ENCODE results near the gene TTLL6. TPM values are rescaled to one million over a fixed set of nuclear protein-coding genes. Genes with fewer than 3 reads are reported as not detected.

TTLL6 gene
- total and polyA plus RNA-seq, 9 of the 15 experiments (the other 6 are each of a cell fraction or from before 2014, with no cell fraction given), result 0.05 TPM; not detected in 8

DNA sequence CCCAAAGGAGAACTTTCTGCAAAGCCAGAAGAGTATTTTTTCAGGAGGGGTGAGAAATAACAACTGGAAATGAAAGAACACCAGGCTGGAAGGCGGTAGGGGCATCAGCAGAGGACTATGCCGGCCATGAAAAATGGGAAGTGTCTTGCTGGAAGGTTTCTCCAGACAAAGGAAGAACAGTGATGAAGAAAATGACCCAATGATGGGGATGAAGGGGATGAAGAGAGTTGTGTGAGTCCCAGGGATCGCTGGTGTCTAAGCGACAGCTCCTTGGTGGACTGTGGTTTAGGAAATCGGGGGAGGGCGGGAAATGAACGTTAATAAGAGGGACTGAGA, 623 bp downstream of the TTLL6 start:
- in situ Hi-C loops (cut with MboI), result loop anchor here (10.0 kb wide), 1 partner anchor 218 kb away; no protein-coding TSS in a partner anchor
- peaks cover 14 to 39% of the 10 kb centered on the region in 2 experiments for H3K27me3 ChIP-seq (ENCODE audit: control insufficient read depth in 2 of 2, insufficient read depth in 2 of 2, low read length in 2 of 2)
- ATAC-seq, result no peak

More for the DNA sequence above, 623 bp downstream of the TTLL6 start:
- no peaks in the 10 kb centered on the region for H3K36me3 ChIP-seq (ENCODE audit: control insufficient read depth, insufficient read depth, low read length)
- H3K4me2 ChIP-seq (ENCODE audit: insufficient read depth, low read length), result peak overlapping the region; percentile 65
- POLR2A ChIA-PET, result interaction anchor here (0.6 to 1.4 kb wide), 4 partner anchors 15 to 860 kb away, joined by 3 to 4 read pairs (median 3); no protein-coding TSS in a partner anchor
- peak overlapping the region in 1 of 2 experiments; percentile 75; a peak in 1 of 4 replicates for H3K9ac ChIP-seq (ENCODE audit: insufficient read depth in 1 of 2, low read depth in 2 of 2, low read length in 2 of 2)
- H3K4me3 ChIP-seq, result peak overlapping the region; percentile 33; the same call in 1 of the 2 replicates
- peaks cover 0 to 11% of the 10 kb centered on the region in 2 experiments; a peak in 3 of 5 replicates for H3K4me1 ChIP-seq (replicated peaks in 1 of 2; ENCODE audit: control insufficient read depth in 2 of 2, insufficient read depth in 2 of 2, low read length in 2 of 2)
- intact Hi-C loops (cut with micrococcal nuclease), result no loop called here
- no peak overlapping the region for H3K27ac ChIP-seq (ENCODE audit: extremely low read depth, low read depth, low read length)
- WGBS (ENCODE audit: insufficient coverage, low coverage, missing lambda C conversion rate), result 13% methylated on average over 7 of the region's 7 CpGs
- TF ChIP-seq, protein P1, sequence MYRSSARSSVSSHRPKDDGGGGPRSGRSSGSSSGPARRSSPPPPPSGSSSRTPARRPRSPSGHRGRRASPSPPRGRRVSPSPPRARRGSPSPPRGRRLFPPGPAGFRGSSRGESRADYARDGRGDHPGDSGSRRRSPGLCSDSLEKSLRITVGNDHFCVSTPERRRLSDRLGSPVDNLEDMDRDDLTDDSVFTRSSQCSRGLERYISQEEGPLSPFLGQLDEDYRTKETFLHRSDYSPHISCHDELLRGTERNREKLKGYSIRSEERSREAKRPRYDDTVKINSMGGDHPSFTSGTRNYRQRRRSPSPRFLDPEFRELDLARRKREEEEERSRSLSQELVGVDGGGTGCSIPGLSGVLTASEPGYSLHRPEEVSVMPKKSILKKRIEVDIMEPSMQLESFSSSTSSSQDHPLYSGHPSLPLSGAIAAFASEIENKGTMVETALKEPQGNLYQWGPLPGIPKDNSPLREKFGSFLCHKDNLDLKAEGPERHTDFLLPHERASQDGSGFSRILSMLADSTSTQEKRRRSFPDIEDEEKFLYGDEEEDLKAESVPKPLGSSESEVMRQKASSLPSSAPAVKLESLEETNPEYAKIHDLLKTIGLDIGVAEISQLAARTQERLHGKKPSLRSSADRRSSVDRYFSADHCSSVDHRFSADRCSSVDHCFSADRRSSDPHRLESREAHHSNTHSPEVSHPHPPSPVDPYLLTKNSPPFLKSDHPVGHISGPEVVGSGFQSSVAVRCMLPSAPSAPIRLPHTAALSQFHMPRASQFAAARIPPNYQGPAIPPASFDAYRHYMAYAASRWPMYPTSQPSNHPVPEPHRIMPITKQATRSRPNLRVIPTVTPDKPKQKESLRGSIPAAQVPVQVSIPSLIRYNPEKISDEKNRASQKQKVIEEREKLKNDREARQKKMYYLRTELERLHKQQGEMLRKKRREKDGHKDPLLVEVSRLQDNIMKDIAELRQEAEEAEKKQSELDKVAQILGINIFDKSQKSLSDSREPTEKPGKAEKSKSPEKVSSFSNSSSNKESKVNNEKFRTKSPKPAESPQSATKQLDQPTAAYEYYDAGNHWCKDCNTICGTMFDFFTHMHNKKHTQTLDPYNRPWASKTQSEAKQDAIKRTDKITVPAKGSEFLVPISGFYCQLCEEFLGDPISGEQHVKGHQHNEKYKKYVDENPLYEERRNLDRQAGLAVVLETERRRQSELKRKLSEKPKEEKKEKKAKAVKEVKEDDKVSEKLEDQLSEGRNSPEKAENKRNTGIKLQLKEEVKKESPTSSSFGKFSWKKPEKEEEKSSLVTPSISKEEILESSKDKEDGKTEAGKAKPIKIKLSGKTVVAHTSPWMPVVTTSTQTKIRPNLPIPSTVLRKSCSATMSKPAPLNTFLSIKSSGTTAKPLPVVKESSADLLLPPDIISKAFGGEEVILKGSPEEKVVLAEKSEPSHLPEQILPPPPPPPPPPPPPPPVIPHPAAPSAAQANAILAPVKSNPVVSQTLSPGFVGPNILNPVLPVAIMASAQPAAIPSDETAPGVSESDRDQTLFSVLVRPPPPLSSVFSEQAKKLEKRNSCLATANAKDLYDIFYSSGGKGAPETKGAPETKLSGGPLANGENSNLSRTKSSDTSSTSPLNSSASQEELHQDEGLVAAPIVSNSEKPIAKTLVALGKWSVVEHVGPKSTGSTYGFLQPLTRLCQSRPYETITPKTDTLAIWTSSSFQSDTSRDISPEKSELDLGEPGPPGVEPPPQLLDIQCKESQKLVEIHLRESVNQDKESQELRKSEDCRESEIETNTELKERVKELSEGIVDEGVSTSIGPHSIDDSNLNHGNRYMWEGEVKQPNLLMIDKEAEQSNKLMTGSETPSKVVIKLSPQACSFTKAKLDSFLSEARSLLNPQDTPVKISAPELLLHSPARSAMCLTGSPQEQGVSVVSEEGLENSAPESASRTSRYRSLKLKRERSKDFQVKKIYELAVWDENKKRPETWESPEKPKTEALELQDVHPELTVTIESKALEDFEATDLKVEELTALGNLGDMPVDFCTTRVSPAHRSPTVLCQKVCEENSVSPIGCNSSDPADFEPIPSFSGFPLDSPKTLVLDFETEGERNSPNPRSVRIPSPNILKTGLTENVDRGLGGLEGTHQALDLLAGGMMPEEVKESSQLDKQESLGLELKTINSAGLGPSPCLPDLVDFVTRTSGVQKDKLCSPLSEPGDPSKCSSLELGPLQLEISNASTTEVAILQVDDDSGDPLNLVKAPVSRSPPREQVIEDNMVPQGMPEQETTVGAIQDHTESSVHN (IDR thresholded peaks at IDR 0.05; ENCODE audit: borderline replicate concordance in 1 of 2, low read depth in 1 of 2), result no peak
- TF ChIP-seq SPI1 (IDR thresholded peaks at IDR 0.05; ENCODE audit: borderline replicate concordance, low read depth, low read length) (peak; percentile 39; the same call in 1 of the 2 replicates), MYNN (IDR thresholded peaks at IDR 0.05) (no peak), MYNN (CRISPR knock-in tag; IDR thresholded peaks at IDR 0.05) (no peak), KLF10 (CRISPR knock-in tag; IDR thresholded peaks at IDR 0.05) (no peak), CBFA2T3 (IDR thresholded peaks at IDR 0.05) (no peak)
- FAIRE-seq (no peak), DNase-seq (ENCODE audit: extremely low read depth in 1 of 4, low spot score in 3 of 4) (no peak)
- H2AFZ ChIP-seq (ENCODE audit: low read depth, low read length), result peak overlapping the region; percentile 73; the same call in 1 of the 2 replicates
- CTCF ChIA-PET (ENCODE audit: low intra/inter-chr PET ratio), result interaction anchor here (4.5 kb wide), 1 partner anchor 62 kb away, joined by 43 read pairs; no protein-coding TSS in a partner anchor
- no peaks in the 10 kb centered on the region for H3K9me1 ChIP-seq (ENCODE audit: control insufficient read depth, insufficient read depth, low read length)
- no peaks in the 10 kb centered on the region; the same call in 1 of the 2 replicates for H4K20me1 ChIP-seq (replicated peaks; ENCODE audit: control insufficient read depth, insufficient read depth, low read length)
- H3K9me3 ChIP-seq (replicated peaks; ENCODE audit: control insufficient read depth, insufficient read depth, low read depth, low read length), result no peaks in the 10 kb centered on the region
- BruUV-seq (replicated peaks), result no TSS peak
- no peaks in the 10 kb centered on the region for H3K79me2 ChIP-seq (ENCODE audit: control insufficient read depth, insufficient read depth, low read length)
